HL-60 (cell line): Measurements from ENCODE around the gene STUM.

Experiments
- CTCF ChIP-seq: IDR thresholded peaks from one replicate; pipeline ENCODE4 v1.5.1; 2011; ENCODE audit warnings: low read length, control low read depth, inconsistent platforms; ENCODE audit not compliant: insufficient read depth
- SPI1 ChIP-seq: IDR thresholded peaks from 2 replicates; pipeline ENCODE4 v1.6.1; 2012; ENCODE audit warnings: low read depth, mild to moderate bottlenecking, borderline replicate concordance

- TF ChIP-seq CTCF (no peak), SPI1 (no peak)
Measured at GRCh38 chr1:226529891-226530290, 18.7 kb upstream of the STUM start.
